Glutamatergic neuron (in vitro differentiated cells): ENCODE results near the gene SMCO1. TPM values are rescaled to one million over a fixed set of nuclear protein-coding genes. Genes with fewer than 3 reads are reported as not detected.

Source experiments
- DNase-seq: peaks from one replicate; pipeline ENCODE4 v3.0.0; 2022
- H3K27ac Mint-ChIP-seq: one replicate; pipeline ENCODE4 v1.8.0; 2020; ENCODE audit warnings: mild to moderate bottlenecking, mixed read lengths, inconsistent platforms; ENCODE audit not compliant: unreplicated experiment
- H3K27me3 Mint-ChIP-seq: one replicate; pipeline ENCODE4 v1.8.0; 2020; ENCODE audit warnings: mild to moderate bottlenecking, moderate library complexity, mixed read lengths, inconsistent platforms; ENCODE audit not compliant: unreplicated experiment
- H3K36me3 Mint-ChIP-seq: one replicate; pipeline ENCODE4 v1.8.0; 2020; ENCODE audit warnings: mild to moderate bottlenecking, mixed read lengths, inconsistent platforms; ENCODE audit not compliant: unreplicated experiment
- H3K4me1 Mint-ChIP-seq: one replicate; pipeline ENCODE4 v1.8.0; 2020; ENCODE audit warnings: mild to moderate bottlenecking, low read depth, mixed read lengths, inconsistent platforms; ENCODE audit not compliant: unreplicated experiment
- H3K4me3 Mint-ChIP-seq: one replicate; pipeline ENCODE4 v1.8.0; 2020; ENCODE audit warnings: mild to moderate bottlenecking, mixed read lengths, inconsistent platforms; ENCODE audit not compliant: unreplicated experiment
- H3K9me3 Mint-ChIP-seq: one replicate; pipeline ENCODE4 v1.8.0; 2020; ENCODE audit warnings: mild to moderate bottlenecking, moderate library complexity, mixed read lengths, inconsistent platforms; ENCODE audit not compliant: unreplicated experiment
- long read RNA-seq: library from polyadenylated mRNA; unstranded; transcript quantifications from one replicate; pipeline ENCODE4 v2.0.0, GENCODE V29; 2020; ENCODE audit not compliant: unreplicated experiment
- total RNA-seq: library from RNA; stranded (reverse); fragmentation: NEBNext Ultra II Directional; extraction: Animal tissue kit (Norgen Biotek cat#: 25700); gene quantifications from one replicate; pipeline ENCODE4 v1.2.1, GENCODE V29; 2021; ENCODE audit not compliant: unreplicated experiment
- TF ChIP-seq, protein P1 (sequence below): fragments of 200-600 bp; sonication (generic); IDR thresholded peaks from one replicate; pipeline ENCODE4 v1.5.0; 2021; ENCODE audit not compliant: partially characterized antibody, unreplicated experiment

Gene SMCO1, protein sequence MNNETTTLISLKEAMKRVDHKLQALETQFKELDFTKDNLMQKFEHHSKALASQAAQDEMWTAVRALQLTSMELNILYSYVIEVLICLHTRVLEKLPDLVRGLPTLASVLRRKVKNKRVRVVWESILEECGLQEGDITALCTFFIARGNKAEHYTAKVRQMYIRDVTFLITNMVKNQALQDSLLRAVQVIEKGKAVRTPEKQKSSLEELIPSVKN
- not detected for total RNA-seq
- long read RNA-seq: 0 reads

- H3K27me3 Mint-ChIP-seq: peaks cover 2% of the 10 kb centered on the region
- H3K4me1 Mint-ChIP-seq: no peaks in the 10 kb centered on the region
- H3K4me3 Mint-ChIP-seq: no peak within 1 kb of the TSS
- no peak within 1 kb of the TSS for H3K27ac Mint-ChIP-seq
- peaks cover 18% of the 10 kb centered on the region for H3K36me3 Mint-ChIP-seq
- TF ChIP-seq, protein P1, sequence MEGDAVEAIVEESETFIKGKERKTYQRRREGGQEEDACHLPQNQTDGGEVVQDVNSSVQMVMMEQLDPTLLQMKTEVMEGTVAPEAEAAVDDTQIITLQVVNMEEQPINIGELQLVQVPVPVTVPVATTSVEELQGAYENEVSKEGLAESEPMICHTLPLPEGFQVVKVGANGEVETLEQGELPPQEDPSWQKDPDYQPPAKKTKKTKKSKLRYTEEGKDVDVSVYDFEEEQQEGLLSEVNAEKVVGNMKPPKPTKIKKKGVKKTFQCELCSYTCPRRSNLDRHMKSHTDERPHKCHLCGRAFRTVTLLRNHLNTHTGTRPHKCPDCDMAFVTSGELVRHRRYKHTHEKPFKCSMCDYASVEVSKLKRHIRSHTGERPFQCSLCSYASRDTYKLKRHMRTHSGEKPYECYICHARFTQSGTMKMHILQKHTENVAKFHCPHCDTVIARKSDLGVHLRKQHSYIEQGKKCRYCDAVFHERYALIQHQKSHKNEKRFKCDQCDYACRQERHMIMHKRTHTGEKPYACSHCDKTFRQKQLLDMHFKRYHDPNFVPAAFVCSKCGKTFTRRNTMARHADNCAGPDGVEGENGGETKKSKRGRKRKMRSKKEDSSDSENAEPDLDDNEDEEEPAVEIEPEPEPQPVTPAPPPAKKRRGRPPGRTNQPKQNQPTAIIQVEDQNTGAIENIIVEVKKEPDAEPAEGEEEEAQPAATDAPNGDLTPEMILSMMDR: no peak
- peaks cover 9% of the 10 kb centered on the region for H3K9me3 Mint-ChIP-seq
- DNase-seq: no peak
Observed at GRCh38 chr3:196514913-196515621, at the start of gene SMCO1. SMCO1 (minus strand) TSS chr3:196515346; CDS start chr3:196515209, 137 bp downstream.

DNA sequence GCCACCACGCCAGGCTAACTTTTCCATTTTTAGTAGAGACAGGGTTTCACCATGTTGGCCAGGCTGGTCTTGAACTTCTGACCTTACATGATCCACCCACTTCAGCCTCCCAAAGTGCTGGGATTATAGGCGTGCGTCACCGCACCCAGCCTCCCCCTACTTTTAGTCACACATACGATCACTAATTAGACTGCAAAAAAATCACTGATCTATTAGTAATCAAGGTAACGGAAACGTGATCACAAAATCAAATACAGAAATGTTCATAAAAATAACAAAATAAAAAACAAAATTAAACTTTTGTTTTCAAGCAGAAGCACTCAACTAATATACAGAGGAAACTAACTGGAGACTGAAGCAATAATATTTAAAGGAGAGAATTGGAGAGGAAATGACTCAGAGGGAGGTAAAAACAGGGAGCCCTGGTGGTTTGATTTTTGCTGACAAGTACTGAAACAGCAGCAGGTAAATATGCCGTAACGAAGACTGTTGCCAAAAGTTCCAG lies 48.6 kb upstream of the SMCO1 start:
- Mint-ChIP-seq H3K27ac (no peak overlapping the region), H3K27me3 (no peaks in the 10 kb centered on the region)
- TF ChIP-seq, protein P1: no peak

DNA sequence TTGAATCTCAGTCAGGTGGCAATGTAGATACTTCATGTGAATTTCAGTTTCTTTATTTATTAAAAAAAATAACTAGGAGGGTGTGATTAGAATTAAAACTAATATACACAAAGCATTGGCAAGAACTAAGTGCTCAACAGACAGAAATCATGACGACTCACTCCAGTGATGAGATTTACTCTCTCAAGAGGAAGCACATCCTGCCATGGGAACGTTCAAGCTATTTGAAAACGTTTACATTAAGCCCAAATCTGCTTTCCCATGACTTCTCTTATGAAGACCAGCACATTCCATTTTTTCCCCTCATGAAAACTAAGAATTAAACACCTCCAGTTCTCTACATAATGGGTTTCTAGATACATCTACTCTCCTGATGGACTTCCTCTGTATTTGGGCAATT lies 44.7 kb upstream of the SMCO1 start:
- TF ChIP-seq, protein P1: no peak
- Mint-ChIP-seq H3K4me3 (no peak overlapping the region), H3K36me3 (no peaks in the 10 kb centered on the region), H3K9me3 (no peaks in the 10 kb centered on the region), H3K27me3 (no peaks in the 10 kb centered on the region), H3K4me1 (no peaks in the 10 kb centered on the region), H3K27ac (no peak overlapping the region)
- no peak for DNase-seq

More for the DNA sequence above, 48.6 kb upstream of the SMCO1 start:
- no peaks in the 10 kb centered on the region for H3K36me3 Mint-ChIP-seq
- H3K9me3 Mint-ChIP-seq: peaks cover 4% of the 10 kb centered on the region
- no peaks in the 10 kb centered on the region for H3K4me1 Mint-ChIP-seq
- no peak overlapping the region for H3K4me3 Mint-ChIP-seq
- no peak for DNase-seq

GRCh38 chr3:196558476-196558875 lies 43.3 kb upstream of the SMCO1 start:
- TF ChIP-seq, protein P1: no peak
- Mint-ChIP-seq H3K4me1 (no peaks in the 10 kb centered on the region), H3K9me3 (no peaks in the 10 kb centered on the region), H3K27me3 (no peaks in the 10 kb centered on the region), H3K36me3 (no peaks in the 10 kb centered on the region), H3K27ac (no peak overlapping the region), H3K4me3 (no peak overlapping the region)
- no peak for DNase-seq

DNA sequence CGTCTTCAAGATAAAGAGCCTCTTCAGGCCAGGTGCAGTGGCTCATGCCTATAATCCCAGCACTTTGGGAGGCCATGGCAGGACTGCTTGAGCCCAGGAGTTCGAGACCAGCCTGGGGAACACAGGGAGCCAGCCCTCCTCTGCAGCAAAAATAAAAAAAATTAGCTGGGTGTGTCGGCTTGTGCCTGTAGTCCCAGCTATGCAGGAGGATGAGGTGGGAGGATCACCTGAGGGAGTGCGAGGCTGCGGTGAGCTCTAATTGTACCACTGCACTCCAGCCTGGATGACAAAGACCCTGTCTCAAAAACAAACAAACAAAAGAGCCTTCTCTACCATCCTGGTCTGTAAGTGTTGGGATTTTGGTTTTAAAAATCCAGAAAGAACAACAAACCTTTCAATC lies 42.1 kb upstream of the SMCO1 start:
- Mint-ChIP-seq H3K4me1 (no peaks in the 10 kb centered on the region), H3K9me3 (no peaks in the 10 kb centered on the region), H3K27ac (no peak overlapping the region), H3K4me3 (no peak overlapping the region), H3K27me3 (no peaks in the 10 kb centered on the region), H3K36me3 (no peaks in the 10 kb centered on the region)
- no peak for DNase-seq
- TF ChIP-seq, protein P1: no peak
